ENCODE results near the gene FAM76B.

- TF ChIP-seq GATA2 (IDR thresholded peaks at IDR 0.05; ENCODE audit: low read depth, low read length), result no peak
- TF ChIP-seq GATA3 (IDR thresholded peaks at IDR 0.05; ENCODE audit: low read depth, low read length), result no peak
Measured at GRCh38 chr11:95762534-95762933, 27.0 kb downstream of the FAM76B start.

Measured in SH-SY5Y (cell line).